Measurements from ENCODE around the gene SLC1A7. TPM values are rescaled to one million over a fixed set of nuclear protein-coding genes. Genes with fewer than 3 reads are reported as not detected.
A peak's percentile ranks its signal among the peaks of the same experiment; 100 is the strongest.

Gene SLC1A7
- polyA plus RNA-seq, 3 donors from 2014 or later: 2.1 to 6.4 (median 4.8) TPM

DNA sequence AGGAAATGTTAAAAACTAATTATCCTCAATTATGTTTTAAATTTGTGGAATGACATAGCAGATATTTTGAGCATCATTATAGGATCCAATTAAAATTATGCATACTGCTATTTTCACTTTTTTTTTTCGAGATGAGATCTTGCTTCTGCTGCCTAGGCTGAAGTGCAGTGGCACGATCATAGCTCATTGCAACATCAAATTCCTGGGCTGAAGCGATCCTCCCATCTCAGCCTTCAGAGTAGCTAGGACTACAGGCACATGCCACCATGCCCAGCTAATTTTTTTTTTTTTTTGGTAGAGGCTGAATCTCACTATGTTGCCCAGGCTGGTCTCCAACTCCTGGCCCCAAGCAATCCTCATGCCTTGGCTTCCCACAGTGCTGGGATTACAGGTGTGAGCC lies 11.3 kb upstream of the SLC1A7 start:
- H3K4me1 Mint-ChIP-seq: no peaks in the 10 kb centered on the region
- no peak overlapping the region for H3K4me3 Mint-ChIP-seq
- DNase-seq: no peak
- peaks cover 0 to 3% (median 0%) of the 10 kb centered on the region in 3 donors for H3K27me3 Mint-ChIP-seq (ENCODE audit: low read depth in 3 of 3)
- no peak overlapping the region for H3K27ac Mint-ChIP-seq
- no peaks in the 10 kb centered on the region for H3K36me3 Mint-ChIP-seq
- no peaks in the 10 kb centered on the region for H3K9me3 Mint-ChIP-seq

- H3K36me3 Mint-ChIP-seq: no peaks in the 10 kb centered on the region
- no peaks in the 10 kb centered on the region for H3K4me1 Mint-ChIP-seq
- no peak overlapping the region for H3K4me3 Mint-ChIP-seq
- no peak overlapping the region for H3K27ac Mint-ChIP-seq
- peaks cover 0 to 3% (median 1%) of the 10 kb centered on the region in 3 donors for H3K27me3 Mint-ChIP-seq (ENCODE audit: low read depth in 3 of 3)
- H3K9me3 Mint-ChIP-seq: no peaks in the 10 kb centered on the region
- DNase-seq: no peak
These were observed 5.7 kb upstream of the SLC1A7 start for GRCh38 chr1:53148123-53148522.

- Mint-ChIP-seq H3K4me3 (no peak overlapping the region), H3K27ac (no peak overlapping the region), H3K9me3 (no peaks in the 10 kb centered on the region), H3K36me3 (no peaks in the 10 kb centered on the region), H3K4me1 (no peaks in the 10 kb centered on the region), H3K27me3 (ENCODE audit: low read depth in 3 of 3) (peaks cover 0 to 3% (median 1%) of the 10 kb centered on the region in 3 donors)
- DNase-seq: no peak
These were observed 4.7 kb upstream of the SLC1A7 start for GRCh38 chr1:53147174-53147573.

- Mint-ChIP-seq H3K9me3 (no peaks in the 10 kb centered on the region), H3K36me3 (no peaks in the 10 kb centered on the region), H3K27me3 (ENCODE audit: low read depth in 3 of 3) (peaks cover 0 to 3% (median 1%) of the 10 kb centered on the region in 3 donors), H3K4me1 (no peaks in the 10 kb centered on the region), H3K27ac (no peak overlapping the region), H3K4me3 (no peak overlapping the region)
- DNase-seq: no peak
These were observed 3.7 kb upstream of the SLC1A7 start for GRCh38 chr1:53145942-53146708.

DNA sequence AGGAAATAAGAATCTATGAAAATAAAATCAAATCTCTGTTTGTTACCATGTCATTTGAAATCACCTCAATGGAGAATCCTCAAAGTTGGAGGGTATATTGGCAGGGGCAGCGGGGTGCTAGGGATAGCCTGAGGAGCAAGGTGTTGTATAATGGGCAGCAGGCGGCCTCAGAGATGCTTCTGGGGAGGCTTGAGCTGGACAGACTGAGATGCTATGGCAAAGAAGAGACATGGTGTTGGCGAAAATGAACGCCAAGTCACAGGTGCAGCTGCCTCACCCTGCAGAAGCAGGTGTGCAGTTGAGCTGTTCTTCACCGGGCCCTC lies 3.1 kb upstream of the SLC1A7 start:
- Mint-ChIP-seq H3K27ac (no peak overlapping the region), H3K27me3 (ENCODE audit: low read depth in 3 of 3) (peaks cover 0 to 1% (median 1%) of the 10 kb centered on the region in 3 donors), H3K4me1 (no peaks in the 10 kb centered on the region), H3K36me3 (no peaks in the 10 kb centered on the region), H3K4me3 (no peak overlapping the region), H3K9me3 (no peaks in the 10 kb centered on the region)
- DNase-seq: no peak

DNA sequence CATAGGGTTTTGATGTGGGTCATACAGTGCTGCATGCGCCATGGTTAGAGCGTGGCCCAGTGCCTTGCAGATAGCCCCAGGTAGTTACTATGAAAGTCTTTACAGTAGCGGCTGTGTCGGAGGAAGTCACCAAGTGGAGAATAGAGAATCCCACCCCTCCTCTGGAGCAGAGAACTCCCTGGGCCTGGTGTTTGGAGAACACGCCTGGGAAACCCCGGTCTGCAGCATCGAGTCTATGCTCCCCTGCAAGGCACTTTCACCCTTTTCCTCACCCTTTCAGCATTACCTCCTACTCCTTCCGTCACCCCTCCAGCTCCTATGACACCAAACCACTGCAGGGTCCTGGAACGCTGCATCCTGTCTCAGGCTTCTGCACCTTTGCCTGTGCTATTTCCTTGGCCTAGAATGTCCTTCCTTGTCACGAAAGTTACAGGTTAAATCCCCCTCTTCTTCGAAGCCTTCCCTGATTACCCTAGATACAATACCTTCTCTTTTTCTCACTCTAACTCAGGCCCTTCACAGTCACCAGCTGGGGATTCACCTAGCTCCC lies 2.7 kb upstream of the SLC1A7 start:
- no peaks in the 10 kb centered on the region for H3K36me3 Mint-ChIP-seq
- DNase-seq: no peak
- no peaks in the 10 kb centered on the region for H3K4me1 Mint-ChIP-seq
- H3K27me3 Mint-ChIP-seq (ENCODE audit: low read depth in 3 of 3): peaks cover 0 to 1% (median 1%) of the 10 kb centered on the region in 3 donors
- no peak overlapping the region for H3K4me3 Mint-ChIP-seq
- no peak overlapping the region for H3K27ac Mint-ChIP-seq
- H3K9me3 Mint-ChIP-seq: no peaks in the 10 kb centered on the region

DNA sequence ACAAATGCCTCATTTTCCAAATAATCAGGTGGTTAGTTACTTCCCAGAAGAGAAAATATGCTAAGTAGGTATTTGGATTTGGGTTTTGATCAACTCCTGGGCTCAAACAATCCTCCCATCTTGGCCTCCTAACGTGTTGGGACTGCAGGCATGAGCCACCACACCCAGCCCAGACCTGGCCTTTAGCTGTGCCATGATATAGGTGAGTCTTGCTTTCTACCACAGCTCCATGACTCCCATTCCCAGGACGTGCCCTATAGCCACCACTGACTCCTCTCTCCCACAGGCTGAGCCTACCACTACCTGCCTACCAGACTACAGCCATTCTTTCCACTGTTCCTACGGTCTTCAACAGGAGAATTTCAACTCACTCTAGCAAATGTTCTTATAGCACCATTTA lies 1.8 kb upstream of the SLC1A7 start:
- Mint-ChIP-seq H3K4me1 (peaks cover 0 to 1% of the 10 kb centered on the region in 2 donors), H3K4me3 (no peak overlapping the region), H3K36me3 (no peaks in the 10 kb centered on the region), H3K27me3 (ENCODE audit: low read depth in 3 of 3) (peaks cover 0 to 1% (median 1%) of the 10 kb centered on the region in 3 donors), H3K27ac (no peak overlapping the region), H3K9me3 (no peaks in the 10 kb centered on the region)
- DNase-seq: no peak

DNA sequence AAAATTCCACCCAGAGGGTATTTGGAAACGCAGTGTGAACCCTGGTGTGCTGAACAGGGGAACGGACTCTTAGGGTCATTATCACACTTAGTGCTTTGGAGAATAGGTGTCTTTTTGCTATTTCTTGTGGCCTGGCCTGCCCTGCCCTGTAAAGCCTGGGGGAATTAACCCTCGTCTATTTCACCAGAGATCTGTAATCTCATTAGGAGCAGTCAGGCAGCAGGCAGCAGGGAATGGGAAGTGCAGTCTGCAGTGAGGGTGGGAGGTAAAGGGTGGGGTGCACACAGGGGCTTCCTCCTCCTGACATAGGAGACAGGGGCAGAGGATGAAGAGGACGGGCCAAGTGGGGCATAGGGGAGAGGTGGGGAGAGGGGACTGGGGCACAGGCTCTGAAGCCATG lies 1.1 kb upstream of the SLC1A7 start:
- no peak overlapping the region for H3K4me3 Mint-ChIP-seq

DNA sequence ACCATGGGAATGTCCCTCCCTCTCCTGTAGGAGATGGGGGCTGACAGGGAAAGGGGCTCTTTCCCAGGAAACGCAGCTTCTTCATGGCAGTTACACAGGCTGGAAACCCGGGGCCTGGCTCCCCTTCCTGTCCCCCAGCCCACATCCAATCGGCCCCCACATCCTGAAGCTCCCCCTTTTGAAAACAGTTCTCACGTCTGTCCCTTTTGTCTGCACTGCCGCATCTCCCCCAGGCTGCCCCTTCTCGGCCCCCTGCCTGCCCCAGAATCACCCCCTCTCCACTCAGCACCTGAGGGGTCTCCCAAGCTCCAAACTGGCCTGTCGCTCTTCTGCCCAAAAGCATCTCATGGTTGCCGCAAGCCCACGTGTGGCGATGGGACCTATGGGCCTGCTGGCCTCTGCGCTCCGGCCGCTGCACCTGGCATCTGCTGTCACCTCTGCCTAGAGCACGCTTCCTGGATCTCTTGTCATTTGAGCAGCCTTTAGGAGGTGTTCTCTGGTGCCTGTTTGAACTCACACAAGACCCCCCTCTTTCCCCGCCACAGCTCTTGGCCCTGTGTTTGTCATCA lies 867 bp downstream of the SLC1A7 start:
- peaks cover 1 to 6% (median 3%) of the 10 kb centered on the region in 3 donors for H3K27me3 Mint-ChIP-seq (ENCODE audit: low read depth in 3 of 3)
- peaks cover 9 to 19% of the 10 kb centered on the region in 2 donors for H3K4me1 Mint-ChIP-seq
- H3K36me3 Mint-ChIP-seq: peaks cover 4 to 10% (median 6%) of the 10 kb centered on the region in 3 donors
- H3K4me3 Mint-ChIP-seq: no peak overlapping the region
- no peak for DNase-seq
- peaks cover 0 to 12% (median 5%) of the 10 kb centered on the region in 6 donors for H3K9me3 Mint-ChIP-seq
- no peak overlapping the region for H3K27ac Mint-ChIP-seq

More for the DNA sequence above, 1.1 kb upstream of the SLC1A7 start:
- no peak overlapping the region for H3K27ac Mint-ChIP-seq
- no peak for DNase-seq
- no peaks in the 10 kb centered on the region for H3K36me3 Mint-ChIP-seq
- no peaks in the 10 kb centered on the region for H3K9me3 Mint-ChIP-seq
- H3K27me3 Mint-ChIP-seq (ENCODE audit: low read depth in 3 of 3): peaks cover 0 to 5% (median 1%) of the 10 kb centered on the region in 3 donors
- peaks cover 0 to 8% of the 10 kb centered on the region in 2 donors for H3K4me1 Mint-ChIP-seq

DNA sequence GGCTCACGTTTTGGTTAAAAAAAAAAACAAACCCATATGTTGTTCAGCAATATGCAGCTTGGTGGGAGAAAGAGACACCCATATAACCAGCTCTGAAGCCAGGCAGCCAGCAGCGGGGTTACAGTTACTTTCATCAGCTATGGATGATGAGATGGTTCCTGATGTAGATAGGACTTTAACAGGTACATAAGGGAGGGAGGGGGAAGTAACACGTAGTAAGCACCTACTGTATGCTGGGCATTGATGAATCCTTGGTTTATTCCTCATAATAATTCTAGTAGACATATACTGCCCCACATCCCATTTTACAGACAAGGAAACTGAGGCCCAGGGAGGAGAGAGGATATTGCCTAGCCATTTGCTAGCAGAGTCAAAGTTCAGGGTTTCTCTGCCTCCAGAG lies 2.0 kb downstream of the SLC1A7 start:
- DNase-seq: no peak
- H3K4me1 Mint-ChIP-seq: peaks cover 15 to 26% of the 10 kb centered on the region in 2 donors
- peaks cover 4 to 10% (median 6%) of the 10 kb centered on the region in 3 donors for H3K36me3 Mint-ChIP-seq
- H3K27me3 Mint-ChIP-seq (ENCODE audit: low read depth in 3 of 3): peaks cover 5 to 10% (median 7%) of the 10 kb centered on the region in 3 donors
- no peak overlapping the region for H3K4me3 Mint-ChIP-seq
- H3K9me3 Mint-ChIP-seq: peaks cover 0 to 12% (median 5%) of the 10 kb centered on the region in 6 donors
- H3K27ac Mint-ChIP-seq: peak overlapping the region in 1 of 6 donors; percentile 10

- Mint-ChIP-seq H3K27me3 (ENCODE audit: low read depth in 3 of 3) (peaks cover 5 to 11% (median 7%) of the 10 kb centered on the region in 3 donors), H3K9me3 (peaks cover 0 to 12% (median 5%) of the 10 kb centered on the region in 6 donors), H3K27ac (peak overlapping the region in 2 of 6 donors; percentile 35 to 58), H3K36me3 (peaks cover 4 to 10% (median 6%) of the 10 kb centered on the region in 3 donors), H3K4me3 (no peak overlapping the region), H3K4me1 (peaks cover 20 to 31% of the 10 kb centered on the region in 2 donors)
- no peak for DNase-seq
These were observed 2.5 kb downstream of the SLC1A7 start for GRCh38 chr1:53139951-53140361.

DNA sequence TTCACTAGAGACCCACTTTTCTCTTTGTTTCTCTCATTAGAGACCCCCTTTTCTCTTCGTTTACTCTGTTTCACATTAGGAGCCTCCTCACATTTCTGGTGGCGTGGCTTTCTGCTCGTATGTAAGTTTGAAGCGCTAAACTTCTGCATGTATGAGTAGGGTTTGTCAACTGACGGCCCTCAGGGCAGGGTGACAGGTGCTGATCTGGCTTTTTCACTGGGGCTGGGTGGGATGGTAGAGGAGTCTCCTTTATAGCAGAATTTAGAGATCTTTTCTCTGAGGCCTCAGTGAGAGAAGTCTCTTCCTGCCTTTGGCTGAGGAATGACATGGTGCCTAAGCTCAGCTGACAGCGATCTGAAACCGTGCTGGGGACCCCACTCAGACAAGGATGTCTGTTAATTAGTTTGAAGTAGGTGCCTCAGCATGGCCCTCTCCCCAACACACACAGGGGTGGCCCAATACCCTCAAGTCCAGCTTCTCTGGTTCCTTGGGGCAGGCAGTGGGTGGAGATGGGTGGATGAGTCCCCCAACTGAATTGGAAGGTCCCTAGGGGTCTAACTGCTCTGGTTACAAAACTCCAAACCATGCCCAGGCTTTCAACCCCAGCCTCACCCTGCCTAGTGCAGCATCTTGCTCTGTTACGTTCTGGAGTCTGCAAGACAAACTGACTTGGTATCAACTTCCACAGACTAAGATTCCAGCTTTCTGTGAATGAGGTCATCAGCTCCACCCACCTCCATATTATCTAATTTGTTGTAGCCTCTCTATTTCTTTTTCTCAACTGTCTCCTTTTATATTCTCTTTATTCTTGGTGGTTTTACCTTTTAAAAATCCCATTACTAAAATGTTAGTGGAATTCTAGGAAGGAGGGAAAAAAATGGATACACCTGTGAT lies 3.2 kb downstream of the SLC1A7 start:
- Mint-ChIP-seq H3K36me3 (peaks cover 4 to 10% (median 6%) of the 10 kb centered on the region in 3 donors), H3K4me1 (peaks cover 27 to 38% of the 10 kb centered on the region in 2 donors), H3K9me3 (peaks cover 0 to 12% (median 5%) of the 10 kb centered on the region in 6 donors), H3K4me3 (peak overlapping the region in 1 of 5 donors; percentile 44), H3K27me3 (ENCODE audit: low read depth in 3 of 3) (peaks cover 6 to 11% (median 7%) of the 10 kb centered on the region in 3 donors), H3K27ac (peak overlapping the region; percentile 41 to 96 (median 66))
- DNase-seq: no peak

- H3K4me3 Mint-ChIP-seq: peak overlapping the region in 1 of 5 donors; percentile 22
- H3K9me3 Mint-ChIP-seq: peaks cover 0 to 12% (median 6%) of the 10 kb centered on the region in 6 donors
- no peak for DNase-seq
- H3K4me1 Mint-ChIP-seq: peaks cover 33 to 53% of the 10 kb centered on the region in 2 donors
- peaks cover 5 to 11% (median 9%) of the 10 kb centered on the region in 3 donors for H3K27me3 Mint-ChIP-seq (ENCODE audit: low read depth in 3 of 3)
- peaks cover 4 to 10% (median 9%) of the 10 kb centered on the region in 3 donors for H3K36me3 Mint-ChIP-seq
- peak overlapping the region; percentile 71 to 96 (median 88) for H3K27ac Mint-ChIP-seq
These were observed 4.7 kb downstream of the SLC1A7 start for GRCh38 chr1:53137729-53138128.

All from immature natural killer cell (primary cell).